Measurements from ENCODE around the gene HPS5.

HPS5 gene

DNA sequence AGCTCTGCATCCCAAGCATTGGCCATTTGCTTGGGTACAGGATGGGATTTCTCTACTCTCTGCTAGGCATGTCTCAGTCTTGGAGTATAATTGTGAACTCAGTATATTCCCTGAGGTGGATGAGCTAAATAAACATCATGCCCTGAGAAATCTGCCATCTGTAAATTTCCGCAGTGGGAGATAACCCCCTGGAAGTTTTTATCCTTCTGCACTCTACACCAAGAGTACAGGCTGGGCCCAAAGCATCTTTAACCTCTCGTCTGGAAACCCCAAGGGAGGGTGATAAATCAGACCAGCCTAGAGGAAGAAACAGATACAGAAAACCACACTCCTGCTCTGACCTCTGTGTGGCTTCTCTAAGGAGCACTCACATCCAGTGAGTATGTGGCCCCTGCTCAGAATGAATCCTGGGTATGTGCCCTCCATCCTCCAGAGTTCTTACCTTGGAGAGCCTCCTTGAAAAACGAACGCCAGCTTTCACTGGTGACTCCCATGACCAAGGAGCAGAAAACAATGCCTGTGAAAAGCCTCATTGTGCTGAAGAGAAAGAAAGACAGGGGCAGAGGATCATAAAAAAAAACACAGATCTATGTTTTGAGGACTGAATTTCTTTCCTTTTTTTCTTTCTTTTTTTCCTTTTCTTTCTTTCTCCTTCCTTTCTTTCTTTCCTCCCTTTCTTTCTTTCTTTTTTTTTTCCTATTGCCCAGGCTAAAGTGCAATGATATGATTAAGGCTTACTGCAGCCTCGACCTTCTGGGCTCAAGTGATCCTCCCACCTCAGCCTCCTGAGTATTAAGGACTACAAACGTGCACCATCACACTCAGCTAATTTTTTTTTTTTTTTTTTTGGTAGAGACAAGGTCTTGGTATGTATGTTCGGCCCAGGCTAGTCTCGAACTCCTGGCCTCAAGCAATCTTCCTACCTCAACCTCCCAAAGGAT is 86.3 kb downstream of the HPS5 start:
- no peak overlapping the region for H2AFZ ChIP-seq (ENCODE audit: low read depth)

DNA sequence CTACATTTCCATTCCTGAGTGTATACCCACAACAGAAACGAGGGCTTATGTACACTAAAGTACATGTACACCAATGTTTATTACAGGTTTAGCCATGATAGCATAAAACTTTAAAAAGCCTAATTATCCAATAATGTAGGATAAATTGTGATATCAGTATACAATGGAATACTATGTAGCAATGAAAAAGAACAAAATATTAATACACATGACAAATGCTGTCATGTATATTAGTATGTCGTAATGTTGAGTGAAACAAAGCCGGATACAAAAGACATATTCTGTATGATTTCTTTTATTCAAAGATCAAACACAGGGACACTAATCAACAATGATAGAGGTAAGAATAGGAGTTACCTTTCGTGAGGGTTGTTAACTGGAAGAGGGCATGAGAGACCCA is 88.0 kb downstream of the HPS5 start:
- Histone ChIP-seq H3K79me2 (ENCODE audit: insufficient read depth, low read depth) (no peaks in the 10 kb centered on the region), H2AFZ (ENCODE audit: low read depth) (no peak overlapping the region), H3K4me2 (no peak overlapping the region), H3K27ac (no peak overlapping the region), H3K4me1 (ENCODE audit: low read depth, poor library complexity, severe bottlenecking) (no peaks in the 10 kb centered on the region), H4K20me1 (ENCODE audit: insufficient read depth) (no peaks in the 10 kb centered on the region), H3K9ac (no peak overlapping the region), H3K4me3 (IDR thresholded peaks at IDR 0.05; ENCODE audit: insufficient read depth, low read depth, low read length) (no peak overlapping the region), H3K36me3 (ENCODE audit: insufficient read depth) (no peaks in the 10 kb centered on the region), H3K27me3 (ENCODE audit: insufficient read depth, low read depth) (no peaks in the 10 kb centered on the region)
- TF ChIP-seq, protein P1, sequence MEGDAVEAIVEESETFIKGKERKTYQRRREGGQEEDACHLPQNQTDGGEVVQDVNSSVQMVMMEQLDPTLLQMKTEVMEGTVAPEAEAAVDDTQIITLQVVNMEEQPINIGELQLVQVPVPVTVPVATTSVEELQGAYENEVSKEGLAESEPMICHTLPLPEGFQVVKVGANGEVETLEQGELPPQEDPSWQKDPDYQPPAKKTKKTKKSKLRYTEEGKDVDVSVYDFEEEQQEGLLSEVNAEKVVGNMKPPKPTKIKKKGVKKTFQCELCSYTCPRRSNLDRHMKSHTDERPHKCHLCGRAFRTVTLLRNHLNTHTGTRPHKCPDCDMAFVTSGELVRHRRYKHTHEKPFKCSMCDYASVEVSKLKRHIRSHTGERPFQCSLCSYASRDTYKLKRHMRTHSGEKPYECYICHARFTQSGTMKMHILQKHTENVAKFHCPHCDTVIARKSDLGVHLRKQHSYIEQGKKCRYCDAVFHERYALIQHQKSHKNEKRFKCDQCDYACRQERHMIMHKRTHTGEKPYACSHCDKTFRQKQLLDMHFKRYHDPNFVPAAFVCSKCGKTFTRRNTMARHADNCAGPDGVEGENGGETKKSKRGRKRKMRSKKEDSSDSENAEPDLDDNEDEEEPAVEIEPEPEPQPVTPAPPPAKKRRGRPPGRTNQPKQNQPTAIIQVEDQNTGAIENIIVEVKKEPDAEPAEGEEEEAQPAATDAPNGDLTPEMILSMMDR (conservative IDR thresholded peaks at IDR 0.05; ENCODE audit: low read depth, low read length) = no peak

More for the DNA sequence above, 86.3 kb downstream of the HPS5 start:
- no peaks in the 10 kb centered on the region for H3K79me2 ChIP-seq (ENCODE audit: insufficient read depth, low read depth)
- no peak overlapping the region for H3K4me3 ChIP-seq (IDR thresholded peaks at IDR 0.05; ENCODE audit: insufficient read depth, low read depth, low read length)
- H4K20me1 ChIP-seq (ENCODE audit: insufficient read depth) = no peaks in the 10 kb centered on the region
- no peaks in the 10 kb centered on the region for H3K4me1 ChIP-seq (ENCODE audit: low read depth, poor library complexity, severe bottlenecking)
- H3K27ac ChIP-seq = no peak overlapping the region
- H3K36me3 ChIP-seq (ENCODE audit: insufficient read depth) = no peaks in the 10 kb centered on the region
- H3K4me2 ChIP-seq = no peak overlapping the region
- no peaks in the 10 kb centered on the region for H3K27me3 ChIP-seq (ENCODE audit: insufficient read depth, low read depth)
- no peak overlapping the region for H3K9ac ChIP-seq
- TF ChIP-seq, protein P1 (conservative IDR thresholded peaks at IDR 0.05; ENCODE audit: low read depth, low read length) = no peak

DNA sequence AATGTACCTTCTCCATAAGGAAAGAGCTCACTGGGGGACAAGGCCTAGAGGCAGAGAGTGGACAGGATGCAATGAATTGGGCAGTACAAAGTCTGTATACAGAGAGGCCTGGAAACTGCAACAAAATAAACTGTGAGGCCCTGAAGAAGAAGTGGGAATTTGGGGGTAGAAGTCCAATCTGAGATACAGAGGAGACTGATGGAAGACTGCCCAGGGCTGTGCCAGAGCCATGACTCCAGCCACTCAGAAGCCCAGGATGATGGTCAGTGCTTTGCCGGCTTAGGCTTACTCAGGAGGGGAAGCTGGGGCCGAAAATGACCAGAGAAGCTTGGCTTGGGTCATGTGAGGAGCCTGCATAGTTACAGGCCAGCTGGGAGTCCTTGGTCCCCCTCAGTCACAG is 91.1 kb downstream of the HPS5 start:
- Histone ChIP-seq H3K36me3 (ENCODE audit: insufficient read depth) (no peaks in the 10 kb centered on the region), H3K4me3 (IDR thresholded peaks at IDR 0.05; ENCODE audit: insufficient read depth, low read depth, low read length) (no peak overlapping the region), H3K27ac (no peak overlapping the region), H2AFZ (ENCODE audit: low read depth) (no peak overlapping the region), H3K4me1 (ENCODE audit: low read depth, poor library complexity, severe bottlenecking) (no peaks in the 10 kb centered on the region), H3K79me2 (ENCODE audit: insufficient read depth, low read depth) (no peaks in the 10 kb centered on the region), H3K9ac (no peak overlapping the region), H3K27me3 (ENCODE audit: insufficient read depth, low read depth) (no peaks in the 10 kb centered on the region), H3K4me2 (no peak overlapping the region), H4K20me1 (ENCODE audit: insufficient read depth) (no peaks in the 10 kb centered on the region)
- TF ChIP-seq, protein P1 (conservative IDR thresholded peaks at IDR 0.05; ENCODE audit: low read depth, low read length) = no peak

DNA sequence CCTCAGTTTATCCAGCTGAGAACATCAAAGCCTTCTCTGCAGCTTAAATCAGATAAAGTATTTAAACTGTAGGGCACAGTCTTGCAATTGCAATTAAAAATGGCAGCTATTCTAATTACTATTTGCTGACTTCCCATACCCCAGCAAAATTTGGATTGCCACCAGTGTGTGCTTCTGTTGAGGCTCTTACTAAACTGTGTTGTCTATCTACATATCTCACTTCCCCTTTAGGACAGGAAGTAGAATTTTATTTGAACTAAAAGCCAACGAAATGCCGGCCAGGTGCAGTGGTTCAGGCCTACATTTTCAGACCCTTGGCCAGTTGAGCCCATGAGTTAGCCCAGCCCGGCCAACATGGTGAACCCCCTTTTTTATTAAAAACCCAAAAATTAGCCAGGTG is 92.4 kb downstream of the HPS5 start:
- Histone ChIP-seq H3K27me3 (ENCODE audit: insufficient read depth, low read depth) (no peaks in the 10 kb centered on the region), H3K4me2 (no peak overlapping the region)

More for the DNA sequence above, 92.4 kb downstream of the HPS5 start:
- H3K36me3 ChIP-seq (ENCODE audit: insufficient read depth) = no peaks in the 10 kb centered on the region
- H3K27ac ChIP-seq = no peak overlapping the region
- H4K20me1 ChIP-seq (ENCODE audit: insufficient read depth) = no peaks in the 10 kb centered on the region
- no peak overlapping the region for H2AFZ ChIP-seq (ENCODE audit: low read depth)
- H3K79me2 ChIP-seq (ENCODE audit: insufficient read depth, low read depth) = no peaks in the 10 kb centered on the region
- H3K4me1 ChIP-seq (ENCODE audit: low read depth, poor library complexity, severe bottlenecking) = no peaks in the 10 kb centered on the region
- TF ChIP-seq, protein P1 (conservative IDR thresholded peaks at IDR 0.05; ENCODE audit: low read depth, low read length) = no peak
- no peak overlapping the region for H3K9ac ChIP-seq
- H3K4me3 ChIP-seq (IDR thresholded peaks at IDR 0.05; ENCODE audit: insufficient read depth, low read depth, low read length) = no peak overlapping the region

All from KMS-11 (cell line).